Kidney epithelial cell (primary cell): Measurements from ENCODE around the gene TNP2. TPM values are rescaled to one million over a fixed set of nuclear protein-coding genes. Genes with fewer than 3 reads are reported as not detected.

Experiments used
- DNase-seq: peaks from one replicate; pipeline ENCODE4 v3.0.0-alpha.2; 2010; ENCODE audit warnings: low read depth
- H3K27me3 ChIP-seq: 2 replicates; pipeline ENCODE4 v1.6.0; 2011; ENCODE audit warnings: low read length; ENCODE audit not compliant: control insufficient read depth, insufficient read depth
- H3K36me3 ChIP-seq: 2 replicates; pipeline ENCODE4 v1.5.1; 2011; ENCODE audit warnings: low read length; ENCODE audit not compliant: control insufficient read depth, insufficient read depth
- H3K4me3 ChIP-seq: 2 replicates; pipeline ENCODE4 v1.5.1; 2011; ENCODE audit warnings: low read depth, mild to moderate bottlenecking, control low read depth, low read length
- CTCF ChIP-seq: IDR thresholded peaks from 2 replicates; pipeline ENCODE4 v1.5.1; 2011; ENCODE audit warnings: mild to moderate bottlenecking, moderate library complexity, low read length, control low read depth, inconsistent platforms; ENCODE audit not compliant: insufficient read depth, poor library complexity, severe bottlenecking
- total RNA-seq: library from RNA; depleted of rRNA; stranded (reverse); fragments of >200 nt; gene quantifications from 2 replicates; pipeline ENCODE4 v1.2.3, GENCODE V29; 2015

Gene TNP2
- total RNA-seq, 1 donor from 2014 or later = not detected

GRCh38 chr16:11239644-11240632 is 29.2 kb downstream of the TNP2 start:
- H3K27me3 ChIP-seq = no peaks in the 10 kb centered on the region
- DNase-seq = no peak
- no peak for TF ChIP-seq CTCF
- H3K36me3 ChIP-seq = no peaks in the 10 kb centered on the region
- no peak overlapping the region for H3K4me3 ChIP-seq

- Histone ChIP-seq H3K36me3 (no peaks in the 10 kb centered on the region), H3K27me3 (no peaks in the 10 kb centered on the region), H3K4me3 (no peak overlapping the region)
- no peak for DNase-seq
- no peak for TF ChIP-seq CTCF
Measured at GRCh38 chr16:11238272-11239202, 30.6 kb downstream of the TNP2 start.

- H3K36me3 ChIP-seq = no peaks in the 10 kb centered on the region
- H3K27me3 ChIP-seq = no peaks in the 10 kb centered on the region
- no peak for DNase-seq
- TF ChIP-seq CTCF = no peak
- H3K4me3 ChIP-seq = no peak overlapping the region
Measured at GRCh38 chr16:11236461-11237254, 32.5 kb downstream of the TNP2 start.

DNA sequence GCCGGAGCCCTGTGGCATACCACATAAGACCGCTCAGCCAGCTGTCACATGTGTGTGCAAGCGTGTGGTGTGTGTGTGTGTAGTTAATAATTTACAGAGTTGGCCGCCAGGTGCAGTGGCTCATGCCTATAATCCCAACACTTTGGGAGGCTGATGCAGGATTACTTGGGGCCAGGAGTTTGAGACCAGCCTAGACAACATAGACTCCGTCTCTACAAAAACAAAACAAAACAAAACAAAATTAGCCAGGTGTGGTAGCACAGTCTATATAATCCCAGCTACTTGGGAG is 33.5 kb downstream of the TNP2 start:
- H3K36me3 ChIP-seq = no peaks in the 10 kb centered on the region
- DNase-seq = no peak
- H3K27me3 ChIP-seq = no peaks in the 10 kb centered on the region
- no peak overlapping the region for H3K4me3 ChIP-seq
- no peak for TF ChIP-seq CTCF

DNA sequence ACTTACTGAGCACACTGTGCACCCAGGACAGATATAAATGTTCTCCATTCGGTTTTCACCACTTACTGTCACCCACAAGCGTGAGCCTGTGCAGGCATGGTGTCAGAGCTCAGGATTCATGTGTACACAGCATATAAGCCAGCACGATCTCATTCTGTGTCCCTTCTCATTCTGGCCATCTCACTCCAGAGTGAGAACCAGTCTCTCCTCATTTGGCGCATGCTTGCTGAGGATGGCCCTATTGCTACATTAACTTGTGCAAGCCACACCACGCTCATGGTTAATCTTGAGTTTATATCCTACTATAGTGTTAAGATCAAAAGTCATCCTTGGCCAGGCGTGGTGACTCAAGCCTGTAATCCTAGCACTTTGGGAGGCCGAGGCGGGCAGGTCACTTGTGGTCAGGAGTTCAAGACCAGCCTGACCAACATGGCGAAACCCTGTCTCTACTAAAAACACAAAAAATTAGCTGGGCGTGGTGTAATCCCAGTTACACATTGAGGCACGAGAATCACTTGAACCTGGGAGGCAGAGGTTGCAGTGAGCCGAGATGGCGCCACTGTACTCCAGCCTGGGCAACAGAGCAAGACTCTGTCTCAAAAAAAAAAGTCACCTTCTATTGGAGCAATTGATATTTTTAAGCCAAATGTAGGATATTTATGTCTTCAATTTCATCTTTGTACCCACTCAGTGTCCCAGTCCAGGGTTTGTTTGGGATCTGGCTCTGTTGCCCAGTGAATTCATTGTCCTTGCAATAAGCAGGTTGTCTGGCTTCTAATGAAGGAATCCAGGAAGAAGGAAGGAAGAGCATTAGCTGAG is 34.0 kb downstream of the TNP2 start:
- no peak for TF ChIP-seq CTCF
- DNase-seq = no peak
- Histone ChIP-seq H3K27me3 (no peaks in the 10 kb centered on the region), H3K4me3 (no peak overlapping the region), H3K36me3 (no peaks in the 10 kb centered on the region)
